GM23248 (cell line): Measurements from ENCODE around the gene ODAPH. TPM values are rescaled to one million over a fixed set of nuclear protein-coding genes. Genes with fewer than 3 reads are reported as not detected.
"Not testable (repeated sequence)": the region's sequence is repeated elsewhere in the genome, so short reads cannot be mapped to it uniquely, and the experiment has no call there.

Experiments used
- DNase-seq: peaks from one replicate; pipeline ENCODE4 v3.0.0-alpha.2; 2015
- H2AFZ ChIP-seq: fragments of 200-600 bp; sonication (generic); 2 replicates; pipeline ENCODE4 v1.6.1; 2016; ENCODE audit warnings: antibody characterized with exemption
- H3F3A ChIP-seq: fragments of 200-600 bp; sonication (generic); 2 replicates; pipeline ENCODE4 v1.6.1; 2016; ENCODE audit warnings: mild to moderate bottlenecking, antibody characterized with exemption, mixed run types; ENCODE audit not compliant: insufficient read depth
- H3K27ac ChIP-seq: fragments of 200-600 bp; sonication (generic); 2 replicates; pipeline ENCODE4 v1.5.1; 2016; ENCODE audit warnings: mild to moderate bottlenecking
- H3K27me3 ChIP-seq: fragments of 200-600 bp; sonication (generic); replicated peaks from 2 replicates; pipeline ENCODE4 v1.6.1; 2016; ENCODE audit warnings: mild to moderate bottlenecking; ENCODE audit not compliant: insufficient read depth
- H3K36me3 ChIP-seq: fragments of 200-600 bp; sonication (generic); 2 replicates; pipeline ENCODE4 v1.6.1; 2016; ENCODE audit warnings: low read depth, mild to moderate bottlenecking
- H3K4me1 ChIP-seq: fragments of 200-600 bp; sonication (generic); 2 replicates; pipeline ENCODE4 v1.6.1; 2016; ENCODE audit warnings: mild to moderate bottlenecking; ENCODE audit not compliant: insufficient read depth
- H3K4me2 ChIP-seq: fragments of 200-600 bp; sonication (generic); one replicate; pipeline ENCODE4 v1.6.1; 2016; ENCODE audit warnings: mild to moderate bottlenecking; ENCODE audit not compliant: unreplicated experiment
- H3K4me3 ChIP-seq: fragments of 200-600 bp; sonication (generic); 2 replicates; pipeline ENCODE4 v1.5.1; 2016; ENCODE audit warnings: mild to moderate bottlenecking
- H3K79me2 ChIP-seq: fragments of 200-600 bp; sonication (generic); 2 replicates; pipeline ENCODE4 v1.6.1; 2016; ENCODE audit warnings: mild to moderate bottlenecking; ENCODE audit not compliant: insufficient read depth
- H3K9ac ChIP-seq: fragments of 200-600 bp; sonication (generic); 2 replicates; pipeline ENCODE4 v1.6.1; 2016; ENCODE audit warnings: mild to moderate bottlenecking
- H3K9me2 ChIP-seq: fragments of 200-600 bp; sonication (generic); 2 replicates; pipeline ENCODE4 v1.6.1; 2016; ENCODE audit warnings: mixed run types, mild to moderate bottlenecking, moderate library complexity; ENCODE audit not compliant: insufficient read depth
- H3K9me3 ChIP-seq: fragments of 200-600 bp; sonication (generic); one replicate; pipeline ENCODE4 v1.6.1; 2017; ENCODE audit warnings: low read depth
- H4K20me1 ChIP-seq: fragments of 200-600 bp; sonication (generic); 2 replicates; pipeline ENCODE4 v1.6.0; 2016; ENCODE audit not compliant: insufficient read depth
- EZH2 ChIP-seq: fragments of 200-600 bp; sonication (generic); IDR thresholded peaks from 2 replicates; pipeline ENCODE4 v1.6.1; 2018; ENCODE audit warnings: antibody characterized with exemption, mild to moderate bottlenecking; ENCODE audit not compliant: insufficient read depth, poor library complexity, severe bottlenecking
- EZH2phosphoT487 ChIP-seq: fragments of 200-600 bp; sonication (generic); IDR thresholded peaks from 2 replicates; pipeline ENCODE4 v1.6.1; 2018; ENCODE audit warnings: antibody characterized with exemption, moderate library complexity, mild to moderate bottlenecking, low read depth; ENCODE audit not compliant: insufficient read depth
- WGBS, 2 experiments: methylation state at CpG; one replicate each; pipeline ENCODE4 v1.1.6; 2015 to 2017; ENCODE audit warnings: low lambda C conversion rate in 2 of 2, low coverage in 1 of 2; ENCODE audit errors: missing lambda C conversion rate in 2 of 2; 5-methylcytosine and 5-hydroxymethylcytosine counted together
- in situ Hi-C: fragments of 300-500 bp; cut with MboI; formaldehyde crosslinking; loops from 2 replicates; pipeline ENCODE4 v1.15.0; 2020
- polyA plus RNA-seq: library from polyadenylated mRNA; unstranded; fragments of >200 nt; fragmentation: Nextera tagmentation; extraction: Ambion mirVana; gene quantifications from 2 replicates; pipeline ENCODE4 v1.2.1, GENCODE V29; 2016
- total RNA-seq: library from RNA; depleted of rRNA; stranded (reverse); fragments of >200 nt; shearing (Covaris generic); gene quantifications from 2 replicates; pipeline ENCODE4 v1.2.3, GENCODE V29; 2014

Gene ODAPH
- total and polyA plus RNA-seq, 2 experiments from 2014 or later, result not detected

DNA sequence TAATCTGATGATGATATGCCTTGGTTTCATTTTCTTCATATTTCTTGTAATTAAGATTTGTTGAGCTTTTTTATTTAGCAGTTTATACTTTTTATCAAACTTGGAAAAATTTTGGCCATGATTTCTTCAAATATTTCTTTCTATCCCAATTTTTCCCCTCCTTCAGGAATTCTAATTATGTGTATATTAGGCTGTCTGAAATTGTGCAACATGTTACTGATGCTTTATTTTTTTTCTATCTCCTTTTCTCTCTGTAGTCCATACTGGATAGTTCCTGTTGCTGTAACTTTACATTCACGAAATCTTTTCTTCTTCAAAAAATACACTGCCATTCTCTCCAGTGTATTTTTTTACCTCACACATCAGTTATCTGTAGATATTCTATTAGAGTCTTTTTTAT lies 30.8 kb upstream of the ODAPH start:
- TF ChIP-seq EZH2phosphoT487 (no peak), EZH2 (no peak)
- no peaks in the 10 kb centered on the region for H3K27me3 ChIP-seq
- H3K4me2 ChIP-seq, result no peak overlapping the region
- no peaks in the 10 kb centered on the region for H4K20me1 ChIP-seq
- no peak overlapping the region for H3K4me3 ChIP-seq
- in situ Hi-C loops, result no loop called here
- H3K36me3 ChIP-seq, result peaks cover 34% of the 10 kb centered on the region
- no peaks in the 10 kb centered on the region for H3K4me1 ChIP-seq
- no peak for DNase-seq
- H3K9me3 ChIP-seq, result no peaks in the 10 kb centered on the region
- no peak overlapping the region for H2AFZ ChIP-seq
- H3K9ac ChIP-seq, result no peak overlapping the region
- H3K27ac ChIP-seq, result no peak overlapping the region
- WGBS, 2 experiments, result 50 to 58% methylated on average over 1 of the region's 1 CpG
- H3K79me2 ChIP-seq, result peaks cover 15% of the 10 kb centered on the region; the same call in 1 of the 2 replicates
- H3K9me2 ChIP-seq, result no peaks in the 10 kb centered on the region
- H3F3A ChIP-seq, result no peaks in the 10 kb centered on the region

DNA sequence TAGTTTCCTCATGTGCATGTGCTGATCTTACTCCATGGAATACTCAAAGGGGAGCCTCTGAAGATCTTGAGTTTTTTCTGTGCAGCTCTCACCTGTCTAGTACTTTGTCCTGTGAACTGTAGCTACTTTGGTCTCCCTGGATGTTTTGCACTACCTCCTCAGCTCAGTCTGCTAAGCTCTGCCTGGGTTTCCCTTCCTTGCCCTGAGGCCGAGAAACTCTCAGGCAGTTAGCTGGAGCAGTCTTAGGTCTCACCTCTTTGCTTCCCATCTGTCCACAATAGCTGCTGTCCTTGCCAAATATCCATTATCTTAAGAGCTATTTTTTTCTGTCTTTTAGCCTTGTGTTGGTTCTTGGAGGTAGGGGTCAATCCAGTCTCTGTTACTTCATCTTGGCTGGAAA lies 30.0 kb upstream of the ODAPH start:
- H3F3A ChIP-seq, result no peaks in the 10 kb centered on the region
- H3K79me2 ChIP-seq, result peaks cover 7% of the 10 kb centered on the region; the same call in 1 of the 2 replicates
- H3K4me2 ChIP-seq, result no peak overlapping the region
- H3K27ac ChIP-seq, result no peak overlapping the region
- H2AFZ ChIP-seq, result no peak overlapping the region
- no peaks in the 10 kb centered on the region for H3K27me3 ChIP-seq
- H4K20me1 ChIP-seq, result no peaks in the 10 kb centered on the region
- TF ChIP-seq EZH2, result no peak
- no peak for TF ChIP-seq EZH2phosphoT487
- WGBS, 2 experiments, result 94 to 96% methylated on average over 1 of the region's 1 CpG
- H3K36me3 ChIP-seq, result peaks cover 36% of the 10 kb centered on the region
- H3K9me2 ChIP-seq, result no peaks in the 10 kb centered on the region
- no peak overlapping the region for H3K4me3 ChIP-seq
- in situ Hi-C loops, result no loop called here
- no peaks in the 10 kb centered on the region for H3K9me3 ChIP-seq
- DNase-seq, result no peak
- no peaks in the 10 kb centered on the region for H3K4me1 ChIP-seq
- H3K9ac ChIP-seq, result no peak overlapping the region

DNA sequence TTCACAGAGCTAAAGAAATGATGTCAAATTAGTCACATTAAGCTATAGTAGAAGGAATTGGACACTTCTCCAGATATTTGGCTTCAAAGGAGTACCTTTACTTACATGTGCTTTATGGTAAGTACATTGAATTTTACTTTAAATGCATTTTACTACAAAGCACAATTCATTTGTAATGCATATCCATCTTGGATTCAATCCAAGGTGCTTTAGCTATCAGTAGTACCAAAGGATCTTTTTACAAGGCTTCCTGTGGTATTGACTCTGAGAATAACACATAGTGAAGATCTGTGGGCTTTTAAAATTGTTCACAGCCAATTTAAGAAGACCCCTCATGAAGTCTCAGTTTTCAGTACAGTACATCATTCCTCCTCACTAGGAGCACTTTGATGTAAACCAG lies 28.4 kb upstream of the ODAPH start:
- Histone ChIP-seq H3K4me1 (no peaks in the 10 kb centered on the region), H3K9ac (no peak overlapping the region), H3K4me3 (no peak overlapping the region), H3K27me3 (no peaks in the 10 kb centered on the region), H3K36me3 (peaks cover 33% of the 10 kb centered on the region), H3K4me2 (no peak overlapping the region), H4K20me1 (no peaks in the 10 kb centered on the region), H3F3A (no peaks in the 10 kb centered on the region), H3K9me2 (no peaks in the 10 kb centered on the region), H3K79me2 (peaks cover 3% of the 10 kb centered on the region; the same call in 1 of the 2 replicates), H3K27ac (no peak overlapping the region), H3K9me3 (no peaks in the 10 kb centered on the region), H2AFZ (no peak overlapping the region)
- TF ChIP-seq EZH2, result no peak
- no peak for TF ChIP-seq EZH2phosphoT487
- no peak for DNase-seq
- in situ Hi-C loops, result no loop called here

DNA sequence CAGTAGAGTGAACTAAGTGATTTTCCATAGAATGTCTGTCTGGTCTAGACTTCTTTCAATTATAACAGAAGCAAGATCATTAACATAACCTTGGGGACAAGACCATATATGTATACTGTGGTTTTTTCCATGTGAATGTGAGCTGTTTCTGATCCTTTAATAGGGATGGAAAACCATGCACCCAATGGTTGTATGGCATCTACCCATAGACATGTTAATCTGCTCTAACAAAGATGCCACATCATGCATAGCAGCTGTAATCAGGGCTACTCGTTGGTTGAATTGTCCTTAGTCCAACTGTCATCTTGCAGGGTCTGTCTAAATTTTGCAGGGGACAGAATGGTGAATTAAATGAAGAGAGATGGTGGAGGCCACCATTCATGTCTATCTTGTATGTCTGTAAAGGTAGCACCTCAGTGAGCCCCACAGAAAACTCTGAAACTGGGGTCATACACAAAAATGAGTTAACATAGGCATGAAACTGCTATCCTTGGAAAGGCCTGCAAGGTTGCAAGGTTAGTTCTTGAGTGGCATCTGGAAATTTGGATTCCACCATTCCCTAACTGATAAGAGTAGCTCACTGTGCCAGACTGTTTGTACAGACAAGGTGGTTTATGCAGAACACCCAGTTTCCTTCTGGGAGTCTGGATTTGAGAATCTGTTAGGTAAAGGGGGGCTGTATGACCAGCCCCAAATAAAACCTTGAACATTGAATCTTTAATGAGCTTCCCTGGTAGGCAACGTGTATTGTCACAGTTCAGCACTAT lies 25.1 kb upstream of the ODAPH start:
- Histone ChIP-seq H3K4me2 (no peak overlapping the region), H3K4me1 (no peaks in the 10 kb centered on the region), H3K4me3 (no peak overlapping the region), H2AFZ (no peak overlapping the region), H3K9me3 (no peaks in the 10 kb centered on the region), H3K79me2 (no peaks in the 10 kb centered on the region), H3K36me3 (peaks cover 29% of the 10 kb centered on the region), H3F3A (no peaks in the 10 kb centered on the region), H3K27ac (no peak overlapping the region), H3K27me3 (no peaks in the 10 kb centered on the region), H3K9ac (no peak overlapping the region), H4K20me1 (no peaks in the 10 kb centered on the region), H3K9me2 (no peaks in the 10 kb centered on the region)
- 92 to 95% methylated on average over 2 of the region's 2 CpGs for WGBS, 2 experiments
- in situ Hi-C loops, result no loop called here
- no peak for DNase-seq
- TF ChIP-seq EZH2phosphoT487 (no peak), EZH2 (no peak)

DNA sequence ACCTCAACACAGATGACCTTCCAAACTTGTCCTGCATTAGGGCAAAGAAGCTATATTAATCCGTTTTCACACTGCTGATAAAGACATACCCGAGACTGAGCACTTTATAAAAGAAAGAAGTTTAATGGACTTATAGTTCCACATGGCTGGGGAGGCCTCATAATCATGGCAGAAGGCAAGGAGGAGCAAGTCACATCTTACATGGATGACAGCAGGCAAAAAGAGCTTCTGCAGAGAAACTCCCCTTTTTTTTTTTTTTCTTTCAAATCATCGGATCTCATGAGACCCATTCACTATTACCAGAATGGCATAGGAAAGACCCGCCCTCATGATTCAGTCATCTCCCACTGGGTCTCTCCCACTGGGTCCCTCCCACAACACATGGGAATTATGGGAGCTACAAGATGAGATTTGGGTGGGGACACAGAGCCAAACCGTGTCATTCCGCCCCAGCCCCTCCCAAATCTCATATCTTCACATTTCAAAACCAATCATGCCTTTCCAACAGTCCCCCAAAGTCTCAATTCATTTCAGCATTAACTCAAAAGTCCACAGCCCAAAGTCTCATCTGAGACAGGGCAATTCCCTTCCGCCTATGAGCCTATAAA lies 24.2 kb upstream of the ODAPH start:
- H3K9ac ChIP-seq, H3K79me2 ChIP-seq, H3K9me3 ChIP-seq, H3K9me2 ChIP-seq, H3K27ac ChIP-seq, DNase-seq, H3K4me2 ChIP-seq, H3K27me3 ChIP-seq, H3K4me1 ChIP-seq, in situ Hi-C loops, H4K20me1 ChIP-seq, H3K4me3 ChIP-seq, H3F3A ChIP-seq, H2AFZ ChIP-seq: not testable (repeated sequence)
- WGBS, 2 experiments, result 96 to 99% methylated on average over 7 of the region's 7 CpGs
- peaks cover 22% of the 10 kb centered on the region for H3K36me3 ChIP-seq

DNA sequence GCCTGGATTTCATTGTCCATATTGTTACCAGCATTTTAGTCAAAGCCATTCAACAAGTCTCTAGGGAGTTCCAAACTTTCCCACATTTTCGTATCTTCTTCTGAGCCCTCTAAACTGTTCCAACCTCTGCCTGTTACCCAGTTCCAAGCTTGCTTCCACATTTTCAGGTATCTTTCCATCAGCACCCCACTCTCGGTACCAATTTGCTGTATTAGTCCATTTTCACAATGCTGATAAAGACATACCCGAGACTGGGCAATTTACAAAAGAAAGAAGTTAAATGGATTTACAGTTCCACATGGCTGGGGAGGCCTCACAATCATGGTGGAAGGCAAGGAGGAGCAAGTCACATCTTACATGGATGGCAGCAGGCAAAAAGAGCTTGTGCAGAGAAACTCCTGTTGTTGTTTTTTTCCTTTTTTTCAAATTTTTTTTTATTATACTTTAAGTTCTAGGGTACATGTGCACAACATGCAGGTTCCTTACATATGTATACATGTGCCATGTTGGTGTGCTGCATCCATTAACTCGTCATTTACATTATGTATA lies 22.5 kb upstream of the ODAPH start:
- H3F3A ChIP-seq, in situ Hi-C loops, DNase-seq, H3K9me3 ChIP-seq, H3K36me3 ChIP-seq, H3K4me2 ChIP-seq, H3K9ac ChIP-seq, H3K27me3 ChIP-seq, H3K4me1 ChIP-seq, H3K79me2 ChIP-seq, H3K4me3 ChIP-seq, H2AFZ ChIP-seq, H3K27ac ChIP-seq, H4K20me1 ChIP-seq, H3K9me2 ChIP-seq: not testable (repeated sequence)
- WGBS, 2 experiments, result 96 to 97% methylated on average over 4 of the region's 4 CpGs

DNA sequence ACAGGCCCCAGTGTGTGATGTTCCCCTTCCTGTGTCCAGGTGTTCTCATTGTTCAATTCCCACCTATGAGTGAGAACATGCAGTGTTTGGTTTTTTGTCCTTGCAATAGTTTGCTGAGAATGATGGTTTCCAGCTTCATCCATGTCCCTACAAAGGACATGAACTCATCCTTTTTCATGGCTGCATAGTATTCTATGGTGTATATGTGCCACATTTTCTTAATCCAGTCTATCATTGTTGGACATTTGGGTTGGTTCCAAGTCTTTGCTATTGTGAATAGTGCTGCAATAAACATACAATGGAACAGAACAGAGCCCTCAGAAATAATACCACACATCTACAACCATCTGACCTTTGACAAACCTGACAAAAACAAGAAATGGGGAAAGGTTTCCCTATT lies 21.9 kb upstream of the ODAPH start:
- H2AFZ ChIP-seq, H3K4me3 ChIP-seq, H3K79me2 ChIP-seq, H3F3A ChIP-seq, in situ Hi-C loops, H3K9me3 ChIP-seq, H3K4me1 ChIP-seq, H3K27me3 ChIP-seq, H3K4me2 ChIP-seq, DNase-seq, H3K9me2 ChIP-seq, H3K9ac ChIP-seq, H3K27ac ChIP-seq, H3K36me3 ChIP-seq, H4K20me1 ChIP-seq: not testable (repeated sequence)
